ENCODE results near the gene RASAL1.

Gene RASAL1

GRCh38 chr12:113162102-113163029, 26.8 kb upstream of the RASAL1 start:
- DNase-seq: no peak

- DNase-seq: peak; percentile 85
Measured at GRCh38 chr12:113161415-113162016, 26.0 kb upstream of the RASAL1 start.

- DNase-seq: no peak
Measured at GRCh38 chr12:113159937-113160336, 24.4 kb upstream of the RASAL1 start.

GRCh38 chr12:113158439-113159203, 23.1 kb upstream of the RASAL1 start:
- DNase-seq: no peak

- no peak for DNase-seq
Measured at GRCh38 chr12:113157218-113157859, 21.8 kb upstream of the RASAL1 start.

- no peak for DNase-seq
Measured at GRCh38 chr12:113155646-113156045, 20.1 kb upstream of the RASAL1 start.

GRCh38 chr12:113155060-113155459, 19.5 kb upstream of the RASAL1 start:
- no peak for DNase-seq

- peak; percentile 30 for DNase-seq
Measured at GRCh38 chr12:113154351-113154973, 18.9 kb upstream of the RASAL1 start.

GRCh38 chr12:113152835-113153814, 17.6 kb upstream of the RASAL1 start:
- peak; percentile 66 for DNase-seq

GRCh38 chr12:113152196-113152834, 16.8 kb upstream of the RASAL1 start:
- DNase-seq: no peak

- no peak for DNase-seq
Measured at GRCh38 chr12:113151655-113152054, 16.1 kb upstream of the RASAL1 start.

GRCh38 chr12:113149361-113150150, 14.0 kb upstream of the RASAL1 start, which contains the start of gene CFAP73:
Gene CFAP73, plus strand, starts transcription at chr12:113149724. Its CDS starts 134 bp downstream, at chr12:113149858.
- peak; percentile 55 for DNase-seq

GRCh38 chr12:113146999-113147398, 11.4 kb upstream of the RASAL1 start:
- DNase-seq: no peak

GRCh38 chr12:113145720-113146551, 10.4 kb upstream of the RASAL1 start:
- DNase-seq: no peak

GRCh38 chr12:113144806-113145205, 9.2 kb upstream of the RASAL1 start:
- DNase-seq: no peak

- DNase-seq: no peak
Measured at GRCh38 chr12:113143959-113144358, 8.4 kb upstream of the RASAL1 start.

- no peak for DNase-seq
Measured at GRCh38 chr12:113142886-113143332, 7.3 kb upstream of the RASAL1 start.

GRCh38 chr12:113142173-113142885, 6.8 kb upstream of the RASAL1 start:
- no peak for DNase-seq
